ENCODE measurements around the gene PSMD3.

Gene PSMD3

GRCh38 chr17:40024901-40025300, 44.3 kb downstream of the PSMD3 start:
- Mint-ChIP-seq H3K27me3 (no peaks in the 10 kb centered on the region), H3K27ac (peak overlapping the region in 1 of 2 donors; percentile 44), H3K9me3 (no peaks in the 10 kb centered on the region), H3K4me3 (no peak overlapping the region), H3K4me1 (ENCODE audit: low read depth in 2 of 2) (peaks cover 11 to 21% of the 10 kb centered on the region in 2 donors), H3K36me3 (ENCODE audit: insufficient read depth) (peaks cover 44% of the 10 kb centered on the region)
- no peak for ATAC-seq (replicated peaks)
- no peak for DNase-seq

- peak overlapping the region in 1 of 2 donors; percentile 44 for H3K27ac Mint-ChIP-seq
- H3K36me3 Mint-ChIP-seq (ENCODE audit: insufficient read depth): peaks cover 42% of the 10 kb centered on the region
- H3K9me3 Mint-ChIP-seq: no peaks in the 10 kb centered on the region
- ATAC-seq (replicated peaks) (no peak), DNase-seq (no peak)
- H3K27me3 Mint-ChIP-seq: no peaks in the 10 kb centered on the region
- H3K4me1 Mint-ChIP-seq (ENCODE audit: low read depth in 2 of 2): peaks cover 11 to 21% of the 10 kb centered on the region in 2 donors
- peak overlapping the region in 1 of 2 donors; percentile 43 for H3K4me3 Mint-ChIP-seq
Observed at GRCh38 chr17:40025559-40025958, 45.0 kb downstream of the PSMD3 start.

- peak; percentile 61 for ATAC-seq (replicated peaks)
- H3K4me3 Mint-ChIP-seq: peak overlapping the region in 1 of 2 donors; percentile 43
- H3K27me3 Mint-ChIP-seq: no peaks in the 10 kb centered on the region
Observed at GRCh38 chr17:40025991-40026815, 45.6 kb downstream of the PSMD3 start.

GRCh38 chr17:40026816-40027613, 46.4 kb downstream of the PSMD3 start:
- peaks cover 11 to 19% of the 10 kb centered on the region in 2 donors for H3K4me1 Mint-ChIP-seq (ENCODE audit: low read depth in 2 of 2)

More at GRCh38 chr17:40025991-40026815, 45.6 kb downstream of the PSMD3 start:
- Mint-ChIP-seq H3K36me3 (ENCODE audit: insufficient read depth) (peaks cover 39% of the 10 kb centered on the region), H3K9me3 (no peaks in the 10 kb centered on the region), H3K27ac (no peak overlapping the region), H3K4me1 (ENCODE audit: low read depth in 2 of 2) (peaks cover 11 to 20% of the 10 kb centered on the region in 2 donors)
- no peak for DNase-seq

GRCh38 chr17:40027614-40028012, 47.0 kb downstream of the PSMD3 start:
- ATAC-seq (replicated peaks): no peak
- no peaks in the 10 kb centered on the region for H3K27me3 Mint-ChIP-seq
- H3K4me3 Mint-ChIP-seq: no peak overlapping the region
- H3K9me3 Mint-ChIP-seq: no peaks in the 10 kb centered on the region
- H3K4me1 Mint-ChIP-seq (ENCODE audit: low read depth in 2 of 2): peaks cover 11 to 19% of the 10 kb centered on the region in 2 donors
- no peak for DNase-seq
- peaks cover 38% of the 10 kb centered on the region for H3K36me3 Mint-ChIP-seq (ENCODE audit: insufficient read depth)
- no peak overlapping the region for H3K27ac Mint-ChIP-seq

More at GRCh38 chr17:40026816-40027613, 46.4 kb downstream of the PSMD3 start:
- DNase-seq: peak; percentile 69 to 74 (median 73)
- Mint-ChIP-seq H3K9me3 (no peaks in the 10 kb centered on the region), H3K27ac (no peak overlapping the region), H3K36me3 (ENCODE audit: insufficient read depth) (peaks cover 33% of the 10 kb centered on the region), H3K4me3 (no peak overlapping the region), H3K27me3 (no peaks in the 10 kb centered on the region)
- peak; percentile 91 for ATAC-seq (replicated peaks)

GRCh38 chr17:40028595-40028994, 48.0 kb downstream of the PSMD3 start:
- H3K27ac Mint-ChIP-seq: peak overlapping the region in 1 of 2 donors; percentile 82

GRCh38 chr17:40031706-40032105, 51.1 kb downstream of the PSMD3 start:
- no peak for DNase-seq
- Mint-ChIP-seq H3K9me3 (no peaks in the 10 kb centered on the region), H3K36me3 (ENCODE audit: insufficient read depth) (peaks cover 40% of the 10 kb centered on the region), H3K27ac (peak overlapping the region; percentile 10 to 31), H3K4me1 (ENCODE audit: low read depth in 2 of 2) (peaks cover 0 to 5% of the 10 kb centered on the region in 2 donors), H3K4me3 (no peak overlapping the region), H3K27me3 (no peaks in the 10 kb centered on the region)
- no peak for ATAC-seq (replicated peaks)

More at GRCh38 chr17:40028595-40028994, 48.0 kb downstream of the PSMD3 start:
- ATAC-seq (replicated peaks): no peak
- no peak overlapping the region for H3K4me3 Mint-ChIP-seq
- H3K9me3 Mint-ChIP-seq: no peaks in the 10 kb centered on the region
- no peak for DNase-seq
- peaks cover 11 to 19% of the 10 kb centered on the region in 2 donors for H3K4me1 Mint-ChIP-seq (ENCODE audit: low read depth in 2 of 2)
- H3K27me3 Mint-ChIP-seq: no peaks in the 10 kb centered on the region
- peaks cover 42% of the 10 kb centered on the region for H3K36me3 Mint-ChIP-seq (ENCODE audit: insufficient read depth)

- no peaks in the 10 kb centered on the region for H3K9me3 Mint-ChIP-seq
- H3K27ac Mint-ChIP-seq: peak overlapping the region; percentile 10 to 31
- no peak overlapping the region for H3K4me3 Mint-ChIP-seq
- peaks cover 36% of the 10 kb centered on the region for H3K36me3 Mint-ChIP-seq (ENCODE audit: insufficient read depth)
- ATAC-seq (replicated peaks) (no peak), DNase-seq (no peak)
- H3K4me1 Mint-ChIP-seq (ENCODE audit: low read depth in 2 of 2): no peaks in the 10 kb centered on the region
- no peaks in the 10 kb centered on the region for H3K27me3 Mint-ChIP-seq
Observed at GRCh38 chr17:40032322-40033320, 52.0 kb downstream of the PSMD3 start.

GRCh38 chr17:40033339-40033738, 52.7 kb downstream of the PSMD3 start:
- no peaks in the 10 kb centered on the region for H3K27me3 Mint-ChIP-seq
- H3K27ac Mint-ChIP-seq: no peak overlapping the region
- H3K9me3 Mint-ChIP-seq: no peaks in the 10 kb centered on the region
- no peaks in the 10 kb centered on the region for H3K4me1 Mint-ChIP-seq (ENCODE audit: low read depth in 2 of 2)
- H3K4me3 Mint-ChIP-seq: no peak overlapping the region
- peaks cover 37% of the 10 kb centered on the region for H3K36me3 Mint-ChIP-seq (ENCODE audit: insufficient read depth)
- DNase-seq: no peak
- ATAC-seq (replicated peaks): no peak

- H3K4me1 Mint-ChIP-seq (ENCODE audit: low read depth in 2 of 2): no peaks in the 10 kb centered on the region
- no peaks in the 10 kb centered on the region for H3K9me3 Mint-ChIP-seq
- H3K4me3 Mint-ChIP-seq: no peak overlapping the region
- ATAC-seq (replicated peaks): no peak
- H3K27ac Mint-ChIP-seq: peak overlapping the region in 1 of 2 donors; percentile 12
- H3K27me3 Mint-ChIP-seq: no peaks in the 10 kb centered on the region
- peaks cover 31% of the 10 kb centered on the region for H3K36me3 Mint-ChIP-seq (ENCODE audit: insufficient read depth)
- DNase-seq: no peak
Observed at GRCh38 chr17:40034426-40035161, 54.0 kb downstream of the PSMD3 start.

- H3K9me3 Mint-ChIP-seq: no peaks in the 10 kb centered on the region
- no peak for ATAC-seq (replicated peaks)
- no peak overlapping the region for H3K4me3 Mint-ChIP-seq
- H3K27me3 Mint-ChIP-seq: no peaks in the 10 kb centered on the region
- H3K4me1 Mint-ChIP-seq (ENCODE audit: low read depth in 2 of 2): no peaks in the 10 kb centered on the region
- H3K27ac Mint-ChIP-seq: no peak overlapping the region
- peaks cover 30% of the 10 kb centered on the region for H3K36me3 Mint-ChIP-seq (ENCODE audit: insufficient read depth)
- no peak for DNase-seq
Observed at GRCh38 chr17:40035162-40035559, 54.6 kb downstream of the PSMD3 start.

- Mint-ChIP-seq H3K4me1 (ENCODE audit: low read depth in 2 of 2) (no peaks in the 10 kb centered on the region), H3K27me3 (no peaks in the 10 kb centered on the region), H3K36me3 (ENCODE audit: insufficient read depth) (peaks cover 28% of the 10 kb centered on the region), H3K4me3 (no peak overlapping the region), H3K27ac (peak overlapping the region in 1 of 2 donors; percentile 30), H3K9me3 (no peaks in the 10 kb centered on the region)
- no peak for DNase-seq
- no peak for ATAC-seq (replicated peaks)
Observed at GRCh38 chr17:40038882-40039513, 58.4 kb downstream of the PSMD3 start.
